OCI-LY3 (cell line): Measurements from ENCODE around the gene ANKRD11.

ENCODE experiments used
- CTCF ChIP-seq: fragments of 200-600, 300-600 bp; sonication (generic); IDR thresholded peaks from 2 replicates; pipeline ENCODE4 v1.5.1; 2014; ENCODE audit warnings: antibody characterized with exemption, low read length, low read depth
- EZH2phosphoT487 ChIP-seq: fragments of 200-600 bp; shearing (Covaris generic); IDR thresholded peaks from 2 replicates; pipeline ENCODE4 v1.6.1; 2018; ENCODE audit warnings: antibody characterized with exemption, mixed run types, low read depth

DNA sequence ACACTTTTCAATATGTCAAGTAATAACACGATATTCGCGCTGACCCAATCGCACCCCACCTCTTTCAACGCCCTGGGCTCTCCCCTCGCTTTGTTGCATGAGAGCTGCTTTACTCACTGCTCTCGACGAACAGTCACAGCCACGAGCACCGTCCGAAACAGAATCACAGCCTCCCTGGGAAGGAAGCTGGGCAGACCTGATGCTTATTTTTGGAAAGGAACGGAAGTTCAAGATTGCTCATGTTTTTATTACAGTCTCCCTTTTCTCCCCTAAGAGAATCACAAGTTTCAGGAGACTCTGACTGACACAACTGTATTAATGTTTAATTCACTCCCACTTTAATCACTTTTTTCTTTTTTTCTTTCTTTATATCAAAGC is 67.8 kb downstream of the ANKRD11 start:
- no peak for TF ChIP-seq CTCF
- no peak for TF ChIP-seq EZH2phosphoT487
